Mesendoderm (in vitro differentiated cells): ENCODE measurements around the gene EML4.
"Not testable (repeated sequence)": the region's sequence is repeated elsewhere in the genome, so short reads cannot be mapped to it uniquely, and the experiment has no call there.

Source experiments
- DNase-seq: peaks from one replicate; pipeline ENCODE4 v3.0.0; 2013
- H2AK5ac ChIP-seq: 2 replicates; pipeline ENCODE4 v1.6.1; 2013; ENCODE audit warnings: low read length, inconsistent platforms
- H2BK120ac ChIP-seq: 2 replicates; pipeline ENCODE4 v1.6.1; 2013; ENCODE audit warnings: low read depth, mild to moderate bottlenecking, low read length, moderate library complexity, mixed read lengths
- H2BK15ac ChIP-seq: replicated peaks from 2 replicates; pipeline ENCODE4 v1.6.1; 2013; ENCODE audit warnings: low read depth, mild to moderate bottlenecking, moderate library complexity
- H2BK5ac ChIP-seq: 2 replicates; pipeline ENCODE4 v1.6.1; 2013; ENCODE audit warnings: low read length, inconsistent platforms
- H3K18ac ChIP-seq: 2 replicates; pipeline ENCODE4 v1.6.1; 2013; ENCODE audit warnings: mild to moderate bottlenecking, low read length, mixed read lengths
- H3K23ac ChIP-seq: one replicate; pipeline ENCODE4 v1.6.1; 2013; ENCODE audit warnings: low read length
- H3K27ac ChIP-seq: 2 replicates; pipeline ENCODE4 v1.5.1; 2013; ENCODE audit warnings: low read depth, mild to moderate bottlenecking, inconsistent platforms, low read length, moderate library complexity
- H3K27me3 ChIP-seq: 2 replicates; pipeline ENCODE4 v1.6.1; 2013; ENCODE audit warnings: low read length, control low read depth, mild to moderate bottlenecking, inconsistent platforms; ENCODE audit not compliant: insufficient read depth, poor library complexity
- H3K36me3 ChIP-seq: 2 replicates; pipeline ENCODE4 v1.6.1; 2013; ENCODE audit warnings: low read length, inconsistent platforms; ENCODE audit not compliant: control insufficient read depth, insufficient read depth
- H3K4ac ChIP-seq: one replicate; pipeline ENCODE4 v1.6.1; 2013; ENCODE audit warnings: low read depth, mild to moderate bottlenecking, low read length, moderate library complexity
- H3K4me1 ChIP-seq: 2 replicates; pipeline ENCODE4 v1.6.1; 2013; ENCODE audit warnings: low read depth, low read length, inconsistent platforms; ENCODE audit not compliant: control insufficient read depth
- H3K4me2 ChIP-seq: 2 replicates; pipeline ENCODE4 v1.6.1; 2013; ENCODE audit warnings: low read length
- H3K4me3 ChIP-seq: 2 replicates; pipeline ENCODE4 v1.5.1; 2013; ENCODE audit warnings: mild to moderate bottlenecking, low read length
- H3K56ac ChIP-seq: one replicate; pipeline ENCODE4 v1.6.1; 2013; ENCODE audit warnings: low read length
- H3K79me1 ChIP-seq: 2 replicates; pipeline ENCODE4 v1.6.1; 2013; ENCODE audit warnings: low read length, inconsistent platforms
- H3K79me2 ChIP-seq: 2 replicates; pipeline ENCODE4 v1.6.1; 2013; ENCODE audit warnings: mild to moderate bottlenecking, low read length; ENCODE audit not compliant: control insufficient read depth, insufficient read depth
- H3K9ac ChIP-seq: 2 replicates; pipeline ENCODE4 v1.6.1; 2013; ENCODE audit warnings: low read length, inconsistent platforms
- H4K5ac ChIP-seq: one replicate; pipeline ENCODE4 v1.6.1; 2013; ENCODE audit warnings: low read length
- H4K8ac ChIP-seq: one replicate; pipeline ENCODE4 v1.6.1; 2013; ENCODE audit warnings: low read depth, mild to moderate bottlenecking, control low read depth, low read length, moderate library complexity
- WGBS: extraction: QIAGEN DNeasy Blood & Tissue Kit; methylation state at CpG from one replicate; pipeline ENCODE4 v1.1.7; 2013; ENCODE audit warnings: low lambda C conversion rate, missing lambda C conversion rate; ENCODE audit not compliant: insufficient coverage; ENCODE audit errors: extremely low coverage; 5-methylcytosine and 5-hydroxymethylcytosine counted together

Gene EML4

DNA sequence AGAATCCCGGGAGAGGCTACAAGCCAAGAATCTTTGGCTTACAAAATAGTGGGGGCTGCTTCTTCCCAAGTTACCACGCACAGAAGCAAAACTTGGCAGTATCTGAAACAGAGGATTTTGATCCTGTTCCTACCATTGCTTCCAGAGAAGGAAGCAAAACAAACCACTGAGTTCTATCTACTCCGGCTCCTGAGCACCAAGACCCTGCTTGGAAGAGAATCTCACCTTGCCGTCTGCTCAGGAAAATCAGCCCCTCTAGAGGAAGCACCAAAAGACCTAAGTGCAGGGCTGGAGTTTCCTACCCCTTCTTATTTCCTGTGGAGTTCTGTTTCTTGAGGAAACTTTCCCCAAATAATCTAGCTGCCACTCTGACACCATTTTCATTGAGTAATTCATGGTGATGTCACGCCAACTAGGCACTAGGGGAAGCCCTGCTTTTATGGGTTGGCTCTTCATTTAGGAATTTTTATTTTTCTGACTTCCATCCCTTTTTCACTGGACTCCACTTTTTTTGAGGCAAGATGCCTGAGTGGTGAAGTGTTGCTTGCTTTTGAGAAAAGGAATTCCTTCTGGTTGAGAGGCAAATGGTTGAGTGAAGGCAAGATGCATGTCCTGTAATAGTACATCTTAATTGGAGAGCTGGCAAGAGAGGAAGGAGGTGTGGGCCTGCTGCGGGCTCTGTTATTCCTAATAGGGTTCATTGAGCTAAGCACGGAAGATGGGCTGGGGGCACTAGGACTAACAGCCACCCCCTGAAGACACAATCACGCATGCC lies 36.8 kb upstream of the EML4 start:
- peak overlapping the region; percentile 79 for H3K56ac ChIP-seq
- H3K4me1 ChIP-seq = peaks cover 27% of the 10 kb centered on the region
- no peak overlapping the region for H3K4ac ChIP-seq
- no peak overlapping the region for H3K23ac ChIP-seq
- no CpG with 5 or more reads among the region's 8 CpGs for WGBS
- no peak overlapping the region for H4K5ac ChIP-seq
- H3K9ac ChIP-seq = peak overlapping the region; percentile 22
- no peaks in the 10 kb centered on the region for H3K79me2 ChIP-seq
- H3K18ac ChIP-seq = peak overlapping the region; percentile 47
- H3K4me2 ChIP-seq = no peak overlapping the region
- peak overlapping the region; percentile 18 for H3K27ac ChIP-seq
- H3K4me3 ChIP-seq = no peak overlapping the region
- DNase-seq = no peak
- no peaks in the 10 kb centered on the region for H3K79me1 ChIP-seq
- no peak overlapping the region for H2BK120ac ChIP-seq
- H2AK5ac ChIP-seq = no peak overlapping the region
- peak overlapping the region; percentile 54 for H2BK5ac ChIP-seq
- H3K27me3 ChIP-seq = no peaks in the 10 kb centered on the region
- H2BK15ac ChIP-seq = peak overlapping the region; percentile 20
- no peaks in the 10 kb centered on the region for H3K36me3 ChIP-seq
- H4K8ac ChIP-seq = no peak overlapping the region

DNA sequence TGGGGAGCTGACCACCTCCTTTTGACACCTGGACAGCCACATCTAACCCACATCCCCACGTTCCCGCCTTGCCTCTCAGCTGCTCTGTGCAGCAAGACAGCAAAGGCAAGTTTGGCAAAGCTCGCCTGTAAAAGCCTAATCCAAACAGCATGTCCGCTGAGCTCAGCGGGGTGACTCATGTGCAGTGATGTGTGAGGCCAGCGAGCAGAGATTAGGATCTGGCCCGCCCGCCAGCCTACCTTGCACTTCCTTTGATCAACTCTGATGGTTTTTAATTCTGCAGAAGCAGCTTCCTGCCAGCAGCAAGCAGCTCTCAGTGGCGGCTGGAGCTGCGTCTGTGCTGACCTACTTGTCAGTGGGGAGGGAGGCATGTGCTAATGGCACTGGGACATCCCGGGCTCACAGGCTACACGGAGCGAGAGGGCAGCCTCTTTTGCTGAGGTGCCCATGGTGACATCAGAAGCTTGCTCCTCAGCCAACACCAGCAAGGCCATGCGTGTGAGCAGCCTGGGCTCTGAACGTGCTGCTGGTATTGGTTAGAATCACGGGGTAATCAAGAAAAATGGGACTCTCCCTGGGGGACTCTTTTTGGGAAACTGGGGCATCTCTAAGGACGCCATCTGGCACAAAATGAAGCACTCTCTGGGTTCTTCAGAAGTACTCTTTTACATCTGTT lies 36.0 kb upstream of the EML4 start:
- Histone ChIP-seq H2AK5ac (no peak overlapping the region), H3K9ac (peak overlapping the region; percentile 22), H3K23ac (no peak overlapping the region), H3K56ac (peak overlapping the region; percentile 79), H3K4me2 (no peak overlapping the region), H3K27me3 (no peaks in the 10 kb centered on the region), H3K79me2 (no peaks in the 10 kb centered on the region), H3K18ac (peak overlapping the region; percentile 19), H3K27ac (peak overlapping the region; percentile 40), H3K4me3 (no peak overlapping the region), H2BK120ac (no peak overlapping the region), H3K4me1 (peaks cover 24% of the 10 kb centered on the region), H2BK15ac (no peak overlapping the region), H4K5ac (no peak overlapping the region), H2BK5ac (peak overlapping the region; percentile 54), H4K8ac (no peak overlapping the region), H3K4ac (no peak overlapping the region), H3K36me3 (no peaks in the 10 kb centered on the region), H3K79me1 (no peaks in the 10 kb centered on the region)
- WGBS = no CpG with 5 or more reads among the region's 17 CpGs
- DNase-seq = peak; percentile 99

DNA sequence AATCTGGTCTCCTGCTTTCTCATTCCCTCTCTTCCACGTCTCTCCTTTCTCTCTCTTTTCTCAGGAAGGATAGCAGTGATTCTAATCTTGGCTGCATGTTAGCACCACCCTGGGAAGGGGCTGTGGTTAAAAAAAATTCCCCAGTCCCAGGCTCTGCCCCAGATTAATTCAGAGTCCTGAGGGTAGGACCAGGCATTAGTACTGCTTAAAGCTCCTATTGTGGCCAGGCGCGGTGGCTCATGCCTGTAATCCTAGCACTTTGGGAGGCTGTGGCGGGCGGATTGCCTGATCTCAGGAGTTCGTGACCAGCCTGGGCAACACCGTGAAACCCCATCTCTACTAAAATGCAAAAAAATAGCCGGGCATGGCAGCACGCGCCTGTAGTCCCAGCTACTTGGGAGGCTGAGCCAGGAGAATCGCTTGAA lies 35.4 kb upstream of the EML4 start:
- no peak overlapping the region for H3K4me3 ChIP-seq
- no peak overlapping the region for H4K8ac ChIP-seq
- H2BK5ac ChIP-seq = no peak overlapping the region
- no peaks in the 10 kb centered on the region for H3K79me2 ChIP-seq
- H3K27ac ChIP-seq = peak overlapping the region; percentile 40
- no peak overlapping the region for H2BK15ac ChIP-seq
- no peak overlapping the region for H3K9ac ChIP-seq
- H3K4me2 ChIP-seq = no peak overlapping the region
- H3K36me3 ChIP-seq = no peaks in the 10 kb centered on the region
- no peaks in the 10 kb centered on the region for H3K79me1 ChIP-seq
- H3K56ac ChIP-seq = peak overlapping the region; percentile 61
- peak overlapping the region; percentile 9 for H3K18ac ChIP-seq
- H3K23ac ChIP-seq = no peak overlapping the region
- H2AK5ac ChIP-seq = no peak overlapping the region
- H3K4ac ChIP-seq = no peak overlapping the region
- H4K5ac ChIP-seq = no peak overlapping the region
- peak; percentile 58 for DNase-seq
- H2BK120ac ChIP-seq = no peak overlapping the region
- peaks cover 22% of the 10 kb centered on the region for H3K4me1 ChIP-seq
- WGBS = no CpG with 5 or more reads among the region's 11 CpGs
- no peaks in the 10 kb centered on the region for H3K27me3 ChIP-seq

DNA sequence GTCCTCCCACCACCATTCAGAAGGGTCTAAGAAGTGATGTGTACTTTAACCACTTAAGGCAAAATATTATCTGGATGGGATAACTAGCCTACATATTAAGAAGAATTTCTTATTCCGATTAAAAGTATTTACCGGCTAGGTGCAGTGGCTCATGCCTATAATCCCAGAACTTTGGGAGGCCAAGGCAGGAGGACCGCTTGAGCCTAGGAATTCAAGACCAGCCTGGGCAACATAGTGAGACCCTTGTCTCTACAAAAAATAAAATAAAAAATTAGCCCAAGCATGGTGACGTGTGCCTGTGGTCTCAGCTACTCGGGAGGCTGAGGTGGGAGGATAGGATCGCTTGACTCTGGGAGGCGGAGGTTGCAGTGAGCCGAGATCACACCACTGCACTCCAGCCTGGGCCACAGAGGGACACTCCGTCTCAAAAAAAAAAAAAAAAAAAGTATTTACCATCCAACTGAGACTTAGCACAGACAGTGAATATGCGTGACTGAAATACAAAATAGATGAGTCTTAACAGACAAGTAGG lies 34.7 kb upstream of the EML4 start:
- not testable (repeated sequence) for H3K4me2 ChIP-seq, H3K27me3 ChIP-seq, H2BK5ac ChIP-seq, H3K18ac ChIP-seq, H3K4ac ChIP-seq, H3K79me2 ChIP-seq, H4K8ac ChIP-seq, H2BK15ac ChIP-seq, H3K27ac ChIP-seq, H3K9ac ChIP-seq, H3K56ac ChIP-seq, H3K36me3 ChIP-seq, H4K5ac ChIP-seq, H3K79me1 ChIP-seq, H2AK5ac ChIP-seq, H3K4me3 ChIP-seq, H3K23ac ChIP-seq, DNase-seq
- no CpG with 5 or more reads among the region's 10 CpGs for WGBS
- Histone ChIP-seq H3K4me1 (peaks cover 22% of the 10 kb centered on the region), H2BK120ac (peak overlapping the region; percentile 55)

DNA sequence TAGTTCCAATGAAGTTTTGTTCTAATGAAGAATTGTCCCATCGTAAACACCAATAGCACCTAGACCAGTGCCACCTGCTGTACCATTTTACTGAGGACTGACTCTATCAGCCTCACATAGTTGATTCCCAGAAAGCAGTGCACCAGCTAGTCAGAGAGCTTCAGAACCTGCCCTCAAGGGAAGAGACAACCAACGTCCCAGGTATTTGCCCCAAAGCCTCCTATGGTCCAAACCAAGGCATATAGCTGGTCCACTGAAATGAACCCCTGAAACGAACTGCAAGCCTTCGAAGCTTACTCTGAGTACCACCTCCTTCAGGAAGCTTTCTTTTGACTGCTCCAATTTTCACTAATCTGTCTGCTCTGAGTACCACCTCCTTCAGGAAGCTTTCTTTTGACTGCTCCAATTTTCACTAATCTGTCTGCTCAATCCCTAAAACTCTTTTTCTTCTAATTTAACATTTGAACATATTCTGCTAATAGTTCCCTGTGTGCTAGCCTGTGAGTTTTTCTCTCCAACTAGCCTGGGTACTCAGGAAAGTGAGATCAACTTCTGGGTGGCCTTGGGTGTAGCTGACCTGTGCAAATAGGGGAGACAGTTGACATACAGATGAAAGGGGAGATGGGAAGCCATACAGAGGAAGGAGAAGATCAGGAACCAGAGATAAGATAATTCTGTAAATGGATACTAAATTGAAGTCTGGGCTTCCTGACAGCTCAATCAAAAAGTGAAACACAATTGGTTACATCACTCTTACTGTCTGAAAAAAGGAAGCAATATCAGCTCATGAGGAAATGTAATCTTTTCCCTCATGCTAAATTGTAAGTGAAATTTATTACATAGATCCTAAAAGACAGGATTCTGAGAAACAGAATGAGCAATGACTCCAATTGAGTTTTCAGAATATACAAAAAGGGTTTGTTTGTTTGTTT lies 33.5 kb upstream of the EML4 start:
- Histone ChIP-seq H3K23ac (no peak overlapping the region), H3K4ac (peak overlapping the region; percentile 71), H3K56ac (no peak overlapping the region), H3K4me2 (no peak overlapping the region), H3K4me1 (peaks cover 22% of the 10 kb centered on the region), H3K79me1 (no peaks in the 10 kb centered on the region), H3K36me3 (no peaks in the 10 kb centered on the region), H3K18ac (no peak overlapping the region), H2AK5ac (peak overlapping the region; percentile 16), H3K4me3 (no peak overlapping the region), H3K27me3 (no peaks in the 10 kb centered on the region), H2BK120ac (no peak overlapping the region), H2BK5ac (no peak overlapping the region), H4K8ac (no peak overlapping the region), H2BK15ac (peak overlapping the region; percentile 27), H3K79me2 (no peaks in the 10 kb centered on the region), H3K27ac (no peak overlapping the region), H4K5ac (no peak overlapping the region), H3K9ac (no peak overlapping the region)
- no CpG with 5 or more reads among the region's 4 CpGs for WGBS
- DNase-seq = no peak
